Duodenal mucosa (tissue), 2 donors: ENCODE measurements around the gene PPARG.
A peak's percentile ranks its signal among the peaks of the same experiment; 100 is the strongest.

ENCODE experiments used
- H3K27ac ChIP-seq: one replicate; pipeline ENCODE4 v1.7.0; 2013; ENCODE audit warnings: low read depth, low read length
- H3K27me3 ChIP-seq, 2 donors: one replicate each; pipeline ENCODE4 v1.7.0; 2013; ENCODE audit warnings: low read length in 2 of 2, control low read depth in 1 of 2; ENCODE audit not compliant: insufficient read depth in 2 of 2, control insufficient read depth in 1 of 2
- H3K36me3 ChIP-seq, 2 donors: one replicate each; pipeline ENCODE4 v1.7.0; 2013; ENCODE audit warnings: low read length in 2 of 2, control low read depth in 1 of 2; ENCODE audit not compliant: insufficient read depth in 2 of 2, control insufficient read depth in 1 of 2
- H3K4me1 ChIP-seq, 2 donors: one replicate each; pipeline ENCODE4 v1.7.0; 2013; ENCODE audit warnings: low read length in 2 of 2, control low read depth in 1 of 2; ENCODE audit not compliant: insufficient read depth in 2 of 2, control insufficient read depth in 1 of 2
- H3K4me3 ChIP-seq, 2 donors: one replicate each; pipeline ENCODE4 v1.7.0; 2013; ENCODE audit warnings: low read length in 2 of 2, low read depth in 1 of 2
- H3K9ac ChIP-seq, 2 donors: one replicate each; pipeline ENCODE4 v1.7.0; 2013; ENCODE audit warnings: low read length in 2 of 2, low read depth in 1 of 2
- H3K9me3 ChIP-seq, 2 donors: one replicate each; pipeline ENCODE4 v1.7.0; 2013; ENCODE audit warnings: low read length in 2 of 2, control low read depth in 1 of 2; ENCODE audit not compliant: control insufficient read depth in 1 of 2

PPARG gene

GRCh38 chr3:12401208-12401607 is 112.3 kb downstream of the PPARG start:
- H3K4me3 ChIP-seq, result no peak overlapping the region
- H3K9ac ChIP-seq, result no peak overlapping the region
- no peaks in the 10 kb centered on the region for H3K4me1 ChIP-seq
- no peak overlapping the region for H3K27ac ChIP-seq
- H3K36me3 ChIP-seq, result no peaks in the 10 kb centered on the region
- H3K9me3 ChIP-seq, result no peaks in the 10 kb centered on the region
- H3K27me3 ChIP-seq, result no peaks in the 10 kb centered on the region

DNA sequence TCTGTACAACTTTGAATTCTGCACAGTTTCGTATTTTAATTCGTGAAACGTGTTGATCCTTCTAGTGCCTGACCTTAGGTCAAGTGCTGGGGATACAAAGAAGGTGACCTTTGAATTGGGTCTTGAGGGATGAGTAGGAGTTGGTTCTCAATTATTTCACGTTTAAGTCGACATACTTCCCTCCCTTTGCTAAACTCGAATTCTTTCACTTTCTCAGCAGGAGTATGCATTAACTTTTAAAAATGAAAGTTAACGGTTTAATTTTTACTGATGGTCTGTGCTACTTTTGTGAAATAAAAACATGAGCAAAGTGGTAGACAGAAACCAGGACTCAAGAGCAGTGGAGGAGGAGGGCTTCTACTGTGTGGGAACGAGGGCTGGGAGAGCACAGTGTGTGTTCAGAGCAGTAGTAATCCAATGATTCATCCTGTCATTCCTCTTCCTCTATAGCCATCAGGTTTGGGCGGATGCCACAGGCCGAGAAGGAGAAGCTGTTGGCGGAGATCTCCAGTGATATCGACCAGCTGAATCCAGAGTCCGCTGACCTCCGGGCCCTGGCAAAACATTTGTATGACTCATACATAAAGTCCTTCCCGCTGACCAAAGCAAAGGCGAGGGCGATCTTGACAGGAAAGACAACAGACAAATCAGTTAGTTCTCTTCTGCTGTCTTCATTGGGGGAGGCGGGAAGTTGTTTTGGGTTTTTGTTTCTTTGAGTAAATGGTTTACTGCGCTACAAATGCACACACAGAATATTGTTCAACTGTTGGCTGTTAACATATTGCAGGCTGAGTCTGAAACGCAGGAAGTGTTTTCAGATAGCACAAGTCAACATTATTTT is 116.8 kb downstream of the PPARG start:
- peaks cover 17 to 21% of the 10 kb centered on the region in 2 donors for H3K4me1 ChIP-seq
- no peak overlapping the region for H3K27ac ChIP-seq
- no peak overlapping the region for H3K4me3 ChIP-seq
- H3K27me3 ChIP-seq, result no peaks in the 10 kb centered on the region
- H3K36me3 ChIP-seq, result peaks cover 0 to 3% of the 10 kb centered on the region in 2 donors
- H3K9me3 ChIP-seq, result no peaks in the 10 kb centered on the region
- H3K9ac ChIP-seq, result no peak overlapping the region

DNA sequence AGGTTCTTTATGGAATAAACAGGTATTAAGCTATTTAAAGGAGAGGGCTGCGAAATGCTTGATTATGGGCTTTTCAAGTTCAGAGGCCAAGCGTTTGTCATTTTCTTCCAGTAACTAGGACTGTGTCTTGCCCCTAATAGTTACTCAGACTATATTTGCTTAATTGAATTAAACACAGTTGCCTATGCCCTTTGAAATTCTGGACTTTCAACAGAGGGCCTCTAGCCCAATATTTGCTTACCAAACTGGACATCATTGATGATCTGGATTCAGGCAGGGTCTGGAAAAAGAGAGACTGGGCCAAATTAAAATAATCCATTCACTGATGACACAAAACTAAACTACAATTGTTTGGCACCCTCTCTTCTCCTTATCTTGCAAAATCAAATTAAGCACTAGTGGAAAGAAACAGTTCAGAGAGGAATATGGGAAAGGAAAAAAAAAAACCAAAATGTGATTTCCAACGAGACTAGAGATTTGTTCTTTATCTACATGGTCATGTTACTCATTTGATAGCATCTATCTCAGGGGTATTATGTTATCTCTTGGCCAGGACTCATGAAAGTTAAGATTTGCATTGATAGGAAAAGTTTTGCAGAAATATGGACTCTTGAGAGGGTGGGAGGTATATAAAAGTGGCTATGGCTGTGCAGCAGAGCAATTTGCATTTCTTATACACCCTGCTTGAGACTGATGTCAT is 120.3 kb downstream of the PPARG start:
- Histone ChIP-seq H3K27ac (peak overlapping the region; percentile 50), H3K27me3 (no peaks in the 10 kb centered on the region), H3K4me3 (no peak overlapping the region), H3K4me1 (peaks cover 29% of the 10 kb centered on the region in 2 donors), H3K9me3 (no peaks in the 10 kb centered on the region), H3K36me3 (peaks cover 0 to 3% of the 10 kb centered on the region in 2 donors), H3K9ac (no peak overlapping the region)

- peaks cover 0 to 3% of the 10 kb centered on the region in 2 donors for H3K36me3 ChIP-seq
- H3K4me1 ChIP-seq, result peaks cover 29% of the 10 kb centered on the region in 2 donors
- H3K27ac ChIP-seq, result peak overlapping the region; percentile 50
- H3K9ac ChIP-seq, result peak overlapping the region; percentile 7 to 19
- H3K4me3 ChIP-seq, result peak overlapping the region in 1 of 2 donors; percentile 42
- H3K27me3 ChIP-seq, result no peaks in the 10 kb centered on the region
- no peaks in the 10 kb centered on the region for H3K9me3 ChIP-seq
Measured at GRCh38 chr3:12409684-12410596, 121.1 kb downstream of the PPARG start.

DNA sequence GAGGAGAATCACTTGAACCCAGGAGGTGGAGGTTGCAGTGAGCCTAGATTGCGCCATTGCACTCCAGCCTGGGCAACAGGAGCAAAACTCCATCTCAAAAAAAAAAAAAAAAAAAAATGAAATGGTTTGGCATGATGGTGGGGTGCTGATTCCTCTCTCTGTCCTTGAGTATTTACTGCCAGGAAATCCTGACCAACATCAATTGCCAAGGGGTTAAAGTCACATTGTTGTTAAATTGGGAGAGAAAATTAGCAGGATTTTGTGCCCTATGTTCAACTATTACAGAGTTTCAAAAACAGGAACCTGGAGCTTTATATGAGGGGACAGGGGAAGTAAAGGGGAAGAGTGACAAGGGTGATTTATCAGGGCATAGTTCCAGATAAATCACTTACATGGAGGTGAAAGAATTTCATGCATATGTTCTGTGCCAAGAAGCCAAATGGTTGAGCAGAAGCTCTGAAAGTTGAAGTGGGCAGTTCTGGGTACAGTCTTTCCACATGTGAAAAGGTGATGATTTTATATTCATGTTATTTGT is 124.9 kb downstream of the PPARG start:
- peaks cover 22 to 25% of the 10 kb centered on the region in 2 donors for H3K4me1 ChIP-seq
- no peaks in the 10 kb centered on the region for H3K36me3 ChIP-seq
- H3K4me3 ChIP-seq, result no peak overlapping the region
- H3K9ac ChIP-seq, result no peak overlapping the region
- no peaks in the 10 kb centered on the region for H3K9me3 ChIP-seq
- no peaks in the 10 kb centered on the region for H3K27me3 ChIP-seq
- H3K27ac ChIP-seq, result no peak overlapping the region

DNA sequence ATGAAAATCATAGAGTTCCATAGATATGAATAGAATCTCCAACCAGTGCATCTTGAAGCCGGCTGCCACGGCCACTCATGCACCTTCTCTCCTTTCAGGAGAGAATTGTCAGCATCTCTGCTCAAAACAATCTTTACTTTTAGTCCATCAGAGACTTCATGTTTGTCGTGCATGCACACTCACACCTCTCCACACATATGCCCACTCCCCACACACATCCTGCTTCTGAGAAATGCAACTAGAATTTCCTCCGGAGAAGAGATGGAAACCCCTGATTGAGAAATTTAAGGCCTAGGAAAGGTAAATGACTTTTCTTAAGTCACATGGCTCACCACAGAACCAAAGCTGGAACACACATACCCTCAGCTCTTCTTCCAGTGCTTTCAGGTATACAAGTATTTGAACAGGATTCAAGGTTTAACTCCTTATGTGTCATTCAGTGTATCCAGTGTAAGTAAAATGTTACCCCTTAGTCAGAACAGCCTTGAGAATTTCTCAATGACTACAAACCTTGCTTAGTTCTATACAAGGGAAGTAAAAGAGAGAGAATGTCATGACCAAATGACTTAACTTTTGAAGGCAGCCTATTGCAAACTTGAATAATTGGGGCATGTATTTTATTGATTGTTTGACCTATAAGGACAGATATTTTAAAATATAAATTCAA is 126.3 kb downstream of the PPARG start:
- Histone ChIP-seq H3K36me3 (no peaks in the 10 kb centered on the region), H3K9ac (no peak overlapping the region), H3K4me3 (no peak overlapping the region), H3K27ac (no peak overlapping the region), H3K27me3 (no peaks in the 10 kb centered on the region), H3K9me3 (no peaks in the 10 kb centered on the region), H3K4me1 (peaks cover 9 to 13% of the 10 kb centered on the region in 2 donors)

GRCh38 chr3:12416731-12417130 is 127.9 kb downstream of the PPARG start:
- peaks cover 0 to 5% of the 10 kb centered on the region in 2 donors for H3K36me3 ChIP-seq
- H3K4me1 ChIP-seq, result peaks cover 10 to 17% of the 10 kb centered on the region in 2 donors
- no peaks in the 10 kb centered on the region for H3K9me3 ChIP-seq
- H3K9ac ChIP-seq, result no peak overlapping the region
- H3K27ac ChIP-seq, result no peak overlapping the region
- no peak overlapping the region for H3K4me3 ChIP-seq
- no peaks in the 10 kb centered on the region for H3K27me3 ChIP-seq

- Histone ChIP-seq H3K27me3 (no peaks in the 10 kb centered on the region), H3K9me3 (no peaks in the 10 kb centered on the region), H3K36me3 (peaks cover 0 to 9% of the 10 kb centered on the region in 2 donors), H3K9ac (no peak overlapping the region), H3K4me1 (peaks cover 21 to 39% of the 10 kb centered on the region in 2 donors), H3K27ac (no peak overlapping the region), H3K4me3 (no peak overlapping the region)
Measured at GRCh38 chr3:12420393-12420792, 131.5 kb downstream of the PPARG start.

- H3K4me3 ChIP-seq, result no peak overlapping the region
- H3K9me3 ChIP-seq, result no peaks in the 10 kb centered on the region
- no peaks in the 10 kb centered on the region for H3K27me3 ChIP-seq
- H3K4me1 ChIP-seq, result peaks cover 26 to 45% of the 10 kb centered on the region in 2 donors
- H3K9ac ChIP-seq, result no peak overlapping the region
- peaks cover 0 to 9% of the 10 kb centered on the region in 2 donors for H3K36me3 ChIP-seq
- no peak overlapping the region for H3K27ac ChIP-seq
Measured at GRCh38 chr3:12421132-12421531, 132.3 kb downstream of the PPARG start.
